Peyer's patch (tissue), 4 donors: ENCODE data around the gene FLNA. TPM values are rescaled to one million over a fixed set of nuclear protein-coding genes. Genes with fewer than 3 reads are reported as not detected.
A peak's percentile ranks its signal among the peaks of the same experiment; 100 is the strongest.

Experiments used
- DNase-seq, 3 donors: peaks; one replicate each; pipeline ENCODE4 v3.0.0-alpha.2; 2017 to 2019
- H3K27ac ChIP-seq, 4 donors: fragments of 200-600 bp; sonication (generic); one replicate each; pipeline ENCODE4 v1.5.1; 2016 to 2019
- H3K27me3 ChIP-seq, 2 donors: fragments of 200-600 bp; sonication (generic); one replicate each; pipeline ENCODE4 v1.5.1; 2019
- H3K36me3 ChIP-seq, 3 donors: fragments of 200-600 bp; sonication (generic); one replicate each; pipeline ENCODE4 v1.5.1; 2016 to 2019
- H3K4me1 ChIP-seq, 4 donors: fragments of 200-600 bp; sonication (generic); one replicate each; pipeline ENCODE4 v1.5.1; 2016 to 2019
- H3K4me3 ChIP-seq, 4 donors: fragments of 200-600 bp; sonication (generic); 1 replicate in 3 of 4; 2 replicates in 1 of 4; pipeline ENCODE4 v1.5.1; 2016 to 2019; ENCODE audit warnings: mild to moderate bottlenecking in 1 of 4
- H3K9me3 ChIP-seq, 4 donors: fragments of 200-600 bp; sonication (generic); one replicate each; pipeline ENCODE4 v1.5.1; 2016 to 2019; ENCODE audit warnings: mild to moderate bottlenecking in 1 of 4
- POLR2A ChIP-seq, 2 donors: fragments of 450-650 bp; IDR thresholded peaks; one replicate each; pipeline ENCODE4 v1.5.1; 2017; ENCODE audit warnings: antibody characterized with exemption in 2 of 2, mild to moderate bottlenecking in 2 of 2, moderate library complexity in 2 of 2
- total RNA-seq, 4 donors: library from RNA; depleted of rRNA; stranded (reverse); fragments of >200 nt; gene quantifications; one replicate each; pipeline ENCODE4 v1.1.0, GENCODE V29; 2016
- TF ChIP-seq, protein P1 (sequence below), 6 experiments: fragments of 450-650 bp in 4 of 6; fragments of 200-600 bp in 2 of 6; sonication (generic) in 1 of 6; IDR thresholded peaks; one replicate each; pipeline ENCODE4 v1.5.1; 2017 to 2019; ENCODE audit warnings: antibody characterized with exemption in 6 of 6, mild to moderate bottlenecking in 3 of 6, moderate library complexity in 1 of 6

Gene FLNA
- total RNA-seq, 4 donors from 2014 or later: 143 to 663 (median 328) TPM

DNA sequence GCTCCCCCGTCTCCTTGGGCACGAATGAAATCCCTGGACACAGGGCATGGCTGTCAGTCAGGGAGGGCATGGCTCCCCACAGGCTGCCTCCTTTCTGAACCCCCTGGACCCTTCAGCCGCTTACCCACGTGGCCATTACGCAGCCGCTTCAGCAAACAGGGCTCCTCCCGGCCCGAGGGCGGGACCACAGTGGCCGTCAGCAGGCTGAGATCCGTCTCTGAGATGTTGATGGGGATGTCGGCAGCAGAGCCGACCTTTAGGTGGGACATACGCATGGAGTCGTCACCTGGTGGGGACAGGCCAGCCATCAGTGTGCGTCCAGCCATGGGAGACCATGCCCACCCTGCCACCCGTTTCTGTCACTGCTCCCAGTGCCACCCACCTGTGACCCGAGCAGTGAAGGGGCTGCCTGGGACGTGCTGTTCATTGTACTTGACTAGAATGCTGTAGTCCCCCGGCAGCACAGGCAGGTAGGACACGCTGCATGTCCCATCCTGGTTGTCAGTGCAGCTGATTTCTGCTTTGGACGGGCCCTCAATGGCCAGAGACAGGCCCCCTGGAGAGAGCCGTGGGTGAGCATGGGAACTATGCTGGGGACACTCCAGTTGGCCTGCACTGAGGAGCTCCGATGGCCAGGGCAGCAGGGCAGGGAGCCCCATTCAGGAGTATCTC lies 21.1 kb downstream of the FLNA start:
- no peak for DNase-seq
- Histone ChIP-seq H3K27ac (no peak overlapping the region), H3K36me3 (peaks cover 0 to 59% (median 0%) of the 10 kb centered on the region in 3 donors), H3K9me3 (no peaks in the 10 kb centered on the region), H3K4me3 (no peak overlapping the region), H3K27me3 (no peaks in the 10 kb centered on the region), H3K4me1 (peaks cover 0 to 4% (median 0%) of the 10 kb centered on the region in 4 donors)
- TF ChIP-seq, protein P1, sequence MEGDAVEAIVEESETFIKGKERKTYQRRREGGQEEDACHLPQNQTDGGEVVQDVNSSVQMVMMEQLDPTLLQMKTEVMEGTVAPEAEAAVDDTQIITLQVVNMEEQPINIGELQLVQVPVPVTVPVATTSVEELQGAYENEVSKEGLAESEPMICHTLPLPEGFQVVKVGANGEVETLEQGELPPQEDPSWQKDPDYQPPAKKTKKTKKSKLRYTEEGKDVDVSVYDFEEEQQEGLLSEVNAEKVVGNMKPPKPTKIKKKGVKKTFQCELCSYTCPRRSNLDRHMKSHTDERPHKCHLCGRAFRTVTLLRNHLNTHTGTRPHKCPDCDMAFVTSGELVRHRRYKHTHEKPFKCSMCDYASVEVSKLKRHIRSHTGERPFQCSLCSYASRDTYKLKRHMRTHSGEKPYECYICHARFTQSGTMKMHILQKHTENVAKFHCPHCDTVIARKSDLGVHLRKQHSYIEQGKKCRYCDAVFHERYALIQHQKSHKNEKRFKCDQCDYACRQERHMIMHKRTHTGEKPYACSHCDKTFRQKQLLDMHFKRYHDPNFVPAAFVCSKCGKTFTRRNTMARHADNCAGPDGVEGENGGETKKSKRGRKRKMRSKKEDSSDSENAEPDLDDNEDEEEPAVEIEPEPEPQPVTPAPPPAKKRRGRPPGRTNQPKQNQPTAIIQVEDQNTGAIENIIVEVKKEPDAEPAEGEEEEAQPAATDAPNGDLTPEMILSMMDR (IDR thresholded peaks at IDR 0.05): no peak
- no peak for TF ChIP-seq POLR2A (IDR thresholded peaks at IDR 0.05)

DNA sequence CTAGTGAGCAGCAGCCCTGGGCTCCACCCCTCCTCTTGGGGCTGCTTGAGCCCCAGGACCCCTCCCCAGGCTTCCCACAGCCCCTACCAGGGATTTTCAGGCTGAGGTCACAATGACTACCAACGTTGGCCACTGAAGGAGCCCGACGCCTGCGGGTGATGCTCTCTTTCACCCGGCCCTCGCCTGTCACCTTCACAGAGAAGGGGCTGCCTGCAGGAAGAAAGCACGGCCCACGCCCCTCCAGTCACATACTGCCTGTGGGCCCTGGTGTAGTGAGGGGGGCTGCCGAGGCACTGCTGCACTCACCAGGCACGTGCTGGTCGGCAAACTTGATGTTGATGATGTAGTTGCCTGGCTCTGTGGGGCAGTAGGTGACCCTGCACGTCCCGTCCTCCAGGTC lies 22.0 kb downstream of the FLNA start:
- no peaks in the 10 kb centered on the region for H3K27me3 ChIP-seq
- peaks cover 0 to 51% (median 0%) of the 10 kb centered on the region in 3 donors for H3K36me3 ChIP-seq
- no peak for TF ChIP-seq POLR2A (IDR thresholded peaks at IDR 0.05)
- TF ChIP-seq, protein P1 (IDR thresholded peaks at IDR 0.05): no peak
- no peaks in the 10 kb centered on the region for H3K9me3 ChIP-seq
- H3K4me3 ChIP-seq: no peak overlapping the region
- peaks cover 0 to 4% (median 0%) of the 10 kb centered on the region in 4 donors for H3K4me1 ChIP-seq
- no peak for DNase-seq
- peak overlapping the region in 2 of 4 donors; percentile 4 to 75 for H3K27ac ChIP-seq

DNA sequence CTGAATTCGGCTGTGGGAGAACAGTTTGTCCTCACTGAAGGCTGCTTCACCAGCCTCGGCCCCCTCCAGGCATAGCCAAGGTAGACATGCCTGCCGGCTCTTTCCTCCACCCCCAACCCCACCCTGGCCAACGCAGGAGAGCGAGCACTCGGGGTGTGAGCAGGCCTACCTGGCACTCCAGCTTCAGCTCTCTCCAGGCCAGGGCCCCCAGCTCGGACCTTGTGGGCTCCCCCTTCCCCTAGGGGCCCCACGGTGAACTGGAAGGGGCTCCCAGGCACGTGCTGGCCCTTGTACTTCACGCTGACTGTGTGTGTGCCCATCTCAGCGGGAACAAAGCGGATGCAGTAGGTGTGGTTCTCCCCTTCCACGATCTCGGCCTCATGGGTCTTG lies 22.4 kb downstream of the FLNA start:
- Histone ChIP-seq H3K4me3 (no peak overlapping the region), H3K27me3 (no peaks in the 10 kb centered on the region), H3K9me3 (no peaks in the 10 kb centered on the region), H3K27ac (peak overlapping the region in 3 of 4 donors; percentile 4 to 75 (median 46)), H3K4me1 (peaks cover 0 to 4% (median 0%) of the 10 kb centered on the region in 4 donors), H3K36me3 (peaks cover 0 to 46% (median 0%) of the 10 kb centered on the region in 3 donors)
- TF ChIP-seq, protein P1 (IDR thresholded peaks at IDR 0.05): no peak
- no peak for TF ChIP-seq POLR2A (IDR thresholded peaks at IDR 0.05)
- no peak for DNase-seq

DNA sequence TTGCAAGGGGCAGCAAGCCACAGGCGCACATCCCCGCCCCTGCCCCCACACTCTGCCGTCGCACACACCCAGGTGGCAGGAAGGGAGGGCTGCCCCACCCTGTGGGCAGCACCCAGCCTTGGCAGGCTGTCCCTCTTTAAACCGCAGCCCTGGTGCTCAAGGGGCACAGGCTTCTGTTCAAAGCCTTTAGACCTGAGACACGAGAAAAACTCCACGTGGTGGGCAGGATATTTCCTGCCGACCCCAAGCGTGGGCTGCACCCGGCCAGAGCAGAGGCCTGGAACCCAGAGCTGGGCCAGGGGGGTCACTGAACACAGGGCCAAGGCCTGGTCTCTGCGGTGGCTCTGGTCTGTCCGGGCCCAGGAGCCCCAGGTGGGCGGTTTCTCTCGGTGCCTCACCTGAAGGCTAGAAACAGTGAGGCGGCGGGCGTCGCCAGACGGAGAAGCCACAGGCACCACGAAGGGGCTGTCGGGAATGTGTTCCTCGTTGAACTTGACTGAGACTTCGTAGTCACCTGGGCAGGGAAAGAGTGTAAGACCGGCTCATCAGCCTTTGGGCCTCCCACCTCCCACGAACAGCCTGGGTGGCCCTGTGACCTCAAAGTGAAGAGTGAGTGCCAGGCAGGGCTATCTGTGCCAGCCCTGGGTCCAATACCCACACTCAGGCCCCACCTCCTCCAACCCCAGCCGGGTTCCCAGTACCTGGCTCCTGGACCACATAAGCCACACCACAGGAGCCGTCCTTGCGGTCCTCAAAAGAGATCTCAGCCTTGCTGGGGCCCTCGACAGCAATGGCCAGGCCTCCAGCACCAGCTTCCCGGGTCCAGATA lies 23.0 kb downstream of the FLNA start:
- peaks cover 0 to 4% (median 0%) of the 10 kb centered on the region in 4 donors for H3K4me1 ChIP-seq
- no peak for TF ChIP-seq POLR2A (IDR thresholded peaks at IDR 0.05)
- TF ChIP-seq, protein P1 (IDR thresholded peaks at IDR 0.05): no peak
- H3K27me3 ChIP-seq: no peaks in the 10 kb centered on the region
- H3K36me3 ChIP-seq: peaks cover 0 to 42% (median 0%) of the 10 kb centered on the region in 3 donors
- no peak overlapping the region for H3K4me3 ChIP-seq
- no peaks in the 10 kb centered on the region for H3K9me3 ChIP-seq
- DNase-seq: peak in 2 of 3 donors; percentile 61 to 82
- H3K27ac ChIP-seq: peak overlapping the region in 3 of 4 donors; percentile 4 to 75 (median 46)

DNA sequence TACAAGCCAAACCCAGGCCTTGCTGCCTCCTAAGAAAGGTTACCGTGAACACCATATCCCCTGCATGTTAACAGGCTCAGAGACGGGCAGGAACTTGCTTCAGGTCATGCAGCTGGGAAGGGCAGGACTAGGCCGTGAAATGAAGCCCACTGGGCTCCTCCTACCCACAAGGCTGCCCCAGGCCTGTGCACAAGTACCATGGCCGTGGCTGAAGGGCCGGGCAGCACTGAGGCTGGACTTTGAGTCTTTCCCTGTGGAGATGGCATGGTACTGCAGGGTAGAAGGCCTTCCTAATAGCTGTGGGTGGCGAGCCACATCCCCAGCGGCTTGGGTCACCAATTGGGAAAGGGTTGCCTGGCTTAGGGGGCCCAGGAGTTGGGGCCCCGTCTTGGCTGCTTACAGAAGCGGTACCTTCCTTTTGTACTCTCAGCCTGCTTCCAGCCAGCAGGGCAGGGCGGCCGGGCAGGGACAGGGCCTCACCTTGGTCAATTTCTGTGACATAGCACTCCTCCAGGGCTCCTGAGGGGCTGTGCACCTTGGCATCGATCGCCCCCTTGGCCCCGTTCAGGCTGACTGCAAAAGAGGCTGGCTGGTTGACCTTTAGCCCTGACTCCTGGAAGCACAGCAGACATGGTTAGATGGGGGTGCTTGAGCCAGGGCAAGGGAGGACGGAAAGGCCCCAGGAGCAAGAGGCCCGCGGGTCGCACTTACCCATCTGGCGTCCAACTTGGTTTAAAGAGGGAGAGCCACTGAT lies 23.8 kb downstream of the FLNA start:
- Histone ChIP-seq H3K27ac (peak overlapping the region in 2 of 4 donors; percentile 4 to 75), H3K36me3 (peaks cover 0 to 42% (median 0%) of the 10 kb centered on the region in 3 donors), H3K4me3 (no peak overlapping the region), H3K27me3 (no peaks in the 10 kb centered on the region), H3K4me1 (peaks cover 0 to 4% (median 0%) of the 10 kb centered on the region in 4 donors), H3K9me3 (no peaks in the 10 kb centered on the region)
- no peak for DNase-seq
- no peak for TF ChIP-seq POLR2A (IDR thresholded peaks at IDR 0.05)
- TF ChIP-seq, protein P1 (IDR thresholded peaks at IDR 0.05): peak in 3 of 6 experiments; percentile 23 to 42 (median 37)
